SW480 (cell line): ENCODE data around the gene RGL1.
A peak's percentile ranks its signal among the peaks of the same experiment; 100 is the strongest.
"Not testable (repeated sequence)": the region's sequence is repeated elsewhere in the genome, so short reads cannot be mapped to it uniquely, and the experiment has no call there.

Experiments used
- DNase-seq: peaks from one replicate; pipeline ENCODE4 v3.0.0-alpha.2; 2016; ENCODE audit warnings: low spot score

Gene RGL1

DNA sequence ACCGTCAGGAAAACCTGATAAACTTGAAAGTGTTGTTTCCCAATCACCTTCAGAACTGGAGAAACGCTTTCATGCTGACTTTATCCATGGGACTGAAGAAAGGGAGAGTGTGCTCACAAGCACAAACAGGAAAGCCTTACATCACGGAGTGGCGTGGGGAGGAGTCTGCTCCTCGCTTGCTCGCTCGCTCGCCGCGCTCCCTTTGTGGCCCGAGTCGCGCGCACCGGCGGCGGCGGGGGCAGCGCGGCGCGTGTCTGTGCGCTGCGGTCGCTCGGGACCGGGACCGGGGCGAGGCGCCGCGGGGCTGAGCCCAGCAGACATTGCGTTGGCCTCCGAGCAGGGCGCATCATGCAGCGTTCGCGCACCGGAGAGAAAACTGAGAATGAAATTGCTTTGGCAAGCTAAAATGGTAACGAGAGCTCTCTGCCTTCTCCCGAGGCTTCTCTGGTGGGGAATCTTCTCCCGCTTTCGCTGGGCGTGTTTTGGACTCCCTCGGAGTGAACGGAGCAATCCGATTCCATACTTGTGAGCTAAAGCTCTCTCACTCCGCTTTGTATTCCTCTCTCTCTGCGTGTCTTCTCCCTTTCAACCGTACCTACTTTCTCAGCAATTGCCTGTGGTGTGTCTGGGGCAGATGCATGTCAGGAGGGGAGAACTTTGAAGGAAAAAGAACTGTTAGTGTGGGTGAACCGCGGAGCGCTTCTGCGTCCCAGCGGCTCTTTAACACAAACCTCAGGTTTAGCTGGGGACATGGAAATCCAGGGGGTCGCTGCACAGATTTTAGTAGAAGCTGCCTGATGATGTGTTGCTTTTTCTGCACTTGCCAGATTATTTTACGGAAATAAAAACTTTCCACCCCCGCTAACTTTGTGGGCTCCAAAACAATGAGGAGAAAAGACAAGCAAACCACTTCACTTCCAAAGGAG is at the start of gene RGL1:
Gene RGL1 (plus strand): TSS at position 205 of the 926 bp plus-strand sequence. CDS start 178 bp downstream, at position 383.
- DNase-seq = peak; percentile 72

DNA sequence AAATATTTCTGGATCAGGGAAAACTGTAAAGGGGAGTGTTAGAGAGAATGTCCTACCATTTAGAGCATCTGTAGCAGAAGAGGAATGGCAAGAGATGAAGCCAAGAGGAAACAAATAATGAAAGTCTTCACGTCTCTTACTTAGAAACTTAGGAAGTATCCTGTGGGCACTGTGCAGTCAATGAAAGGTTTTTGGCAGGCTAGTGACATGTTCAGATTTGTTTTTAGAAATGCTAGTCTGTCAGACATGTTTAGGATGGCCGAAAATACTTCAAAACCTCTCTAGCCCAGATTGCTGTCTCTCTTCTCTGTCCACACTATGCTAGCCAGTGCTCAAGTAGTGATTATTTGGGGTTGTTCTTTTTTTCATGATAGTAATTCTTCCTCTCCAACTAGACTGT is 48.6 kb upstream of the RGL1 start:
- no peak for DNase-seq

- DNase-seq = no peak
Observed at GRCh38 chr1:183757061-183757460, 47.9 kb upstream of the RGL1 start.

- no peak for DNase-seq
Observed at GRCh38 chr1:183758913-183759312, 46.0 kb upstream of the RGL1 start.

DNA sequence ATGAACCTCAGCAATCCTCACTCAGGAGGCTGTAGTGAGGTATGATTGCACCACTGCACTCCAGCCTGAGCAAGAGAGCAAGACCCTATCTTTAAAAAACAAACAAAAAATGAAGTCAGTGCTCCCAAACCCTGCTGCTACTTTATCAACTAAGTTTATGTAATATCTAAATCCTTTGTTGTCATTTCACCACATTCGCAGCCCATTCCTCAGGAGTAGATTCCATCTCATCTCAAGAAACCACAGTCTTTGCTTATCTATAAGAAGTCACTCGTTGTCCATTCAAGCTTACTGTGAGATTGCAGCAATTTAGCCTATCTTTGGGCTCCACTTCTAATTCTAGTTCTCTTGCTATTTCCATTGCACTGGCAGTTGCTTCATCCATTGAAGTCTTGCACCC is 44.3 kb upstream of the RGL1 start:
- DNase-seq = no peak

GRCh38 chr1:183761871-183762270 is 43.0 kb upstream of the RGL1 start:
- no peak for DNase-seq

- DNase-seq = not testable (repeated sequence)
Observed at GRCh38 chr1:183762856-183763255, 42.1 kb upstream of the RGL1 start.

GRCh38 chr1:183764981-183765380 is 39.9 kb upstream of the RGL1 start:
- DNase-seq = no peak

DNA sequence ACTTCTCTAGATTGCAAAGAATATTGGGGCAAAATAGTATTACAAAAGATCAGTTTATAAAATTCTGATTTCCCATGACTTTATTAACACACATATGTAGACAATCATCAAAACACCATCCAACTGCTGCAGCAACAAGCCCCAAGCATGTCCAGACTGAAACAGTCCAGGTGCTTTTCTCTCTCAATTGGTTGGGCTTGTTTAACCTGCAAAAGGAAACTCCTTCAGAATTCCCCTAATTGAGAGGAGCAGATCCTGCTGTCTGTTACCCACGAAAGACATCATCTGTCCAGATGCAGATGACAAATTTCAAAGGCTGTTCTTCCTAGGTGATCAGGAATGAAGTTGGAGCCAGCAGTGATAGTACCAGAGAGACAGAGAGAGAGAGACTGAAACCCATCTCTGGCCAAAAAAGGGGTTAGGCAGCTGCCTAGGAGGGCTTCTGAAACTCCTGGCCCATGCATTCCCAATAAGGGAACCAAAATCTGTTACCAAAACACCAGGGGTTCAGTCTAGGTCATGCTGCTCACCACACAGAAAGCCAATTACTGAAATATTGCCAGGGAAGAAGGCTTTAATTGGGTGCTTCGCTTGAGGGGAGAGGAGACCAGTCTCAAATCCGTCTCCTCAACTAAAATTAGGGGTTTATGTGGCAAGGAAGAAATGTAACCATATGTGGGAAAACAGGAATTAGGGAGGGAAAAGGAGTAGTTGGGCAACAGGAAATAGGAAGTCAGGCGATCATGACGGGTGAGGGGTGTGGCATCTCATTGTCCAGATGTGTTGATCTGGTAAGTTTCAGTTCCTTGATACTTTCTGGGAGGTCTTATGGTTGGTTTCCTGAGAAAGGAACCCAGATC is 34.7 kb upstream of the RGL1 start:
- DNase-seq = no peak

- DNase-seq = no peak
Observed at GRCh38 chr1:183770816-183771128, 34.1 kb upstream of the RGL1 start.

GRCh38 chr1:183773482-183774274 is 31.2 kb upstream of the RGL1 start:
- DNase-seq = no peak

DNA sequence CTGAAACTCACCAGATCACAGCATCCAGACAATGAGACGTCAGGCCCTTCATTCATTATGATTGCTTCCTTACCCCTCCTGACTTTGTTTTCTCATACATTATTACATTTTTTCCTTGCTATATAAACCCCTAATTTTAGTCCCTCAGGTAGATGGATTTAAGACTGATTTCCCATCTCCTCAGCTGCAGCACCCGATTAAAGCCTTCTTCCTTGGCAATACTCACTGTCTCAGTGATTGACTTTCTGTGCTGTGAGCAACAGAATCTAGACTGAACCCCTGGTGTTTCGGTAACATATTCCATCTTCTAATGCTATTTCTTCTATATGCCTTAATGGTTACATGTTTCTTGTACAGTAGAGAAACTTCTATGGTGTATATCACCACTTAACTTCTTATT is 30.0 kb upstream of the RGL1 start:
- DNase-seq = no peak

GRCh38 chr1:183776731-183777130 is 28.2 kb upstream of the RGL1 start:
- DNase-seq = no peak

- DNase-seq = no peak
Observed at GRCh38 chr1:183777328-183777727, 27.6 kb upstream of the RGL1 start.

GRCh38 chr1:183778045-183778444 is 26.9 kb upstream of the RGL1 start:
- DNase-seq = no peak

DNA sequence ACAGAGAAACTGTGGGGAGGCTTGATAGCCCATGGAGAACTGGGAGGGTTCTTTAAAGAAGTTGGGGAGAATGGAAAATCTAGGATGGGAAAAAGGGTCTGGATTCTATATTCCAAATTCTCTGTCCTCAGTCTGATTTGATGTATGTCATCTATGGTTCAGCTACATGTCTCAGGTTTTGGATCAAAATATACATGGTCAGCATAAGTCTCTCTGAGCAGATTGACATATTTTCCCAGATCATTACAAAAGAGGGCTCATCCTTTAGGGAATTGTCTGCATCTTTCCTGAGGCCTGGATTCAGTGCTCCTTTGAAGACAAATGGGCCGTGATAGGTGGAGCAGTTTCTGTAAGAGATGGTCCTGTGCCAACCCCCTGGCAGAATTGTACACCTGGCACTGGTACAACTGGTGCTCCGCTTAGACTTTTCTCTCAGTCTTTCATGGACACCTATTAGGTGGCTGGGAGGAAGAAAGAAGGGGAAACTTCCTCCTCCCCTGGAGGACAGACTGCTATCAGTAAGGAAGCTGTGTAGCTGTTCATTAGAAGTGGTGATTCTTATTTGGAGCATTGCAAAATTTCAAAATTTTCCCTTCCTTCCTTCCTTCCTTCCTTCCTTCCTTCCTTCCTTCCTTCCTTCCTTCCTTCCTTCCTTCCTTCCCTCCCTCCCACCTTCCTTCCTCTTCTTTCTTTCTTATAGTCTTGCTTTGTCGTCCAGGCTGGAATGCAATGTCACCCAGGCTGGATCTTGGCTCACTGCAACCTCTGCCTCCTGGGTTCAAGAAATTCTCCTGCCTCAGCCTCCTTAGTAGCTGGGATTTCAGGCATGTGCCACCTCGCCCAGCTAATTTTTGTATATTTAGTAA is 26.1 kb upstream of the RGL1 start:
- DNase-seq = no peak

DNA sequence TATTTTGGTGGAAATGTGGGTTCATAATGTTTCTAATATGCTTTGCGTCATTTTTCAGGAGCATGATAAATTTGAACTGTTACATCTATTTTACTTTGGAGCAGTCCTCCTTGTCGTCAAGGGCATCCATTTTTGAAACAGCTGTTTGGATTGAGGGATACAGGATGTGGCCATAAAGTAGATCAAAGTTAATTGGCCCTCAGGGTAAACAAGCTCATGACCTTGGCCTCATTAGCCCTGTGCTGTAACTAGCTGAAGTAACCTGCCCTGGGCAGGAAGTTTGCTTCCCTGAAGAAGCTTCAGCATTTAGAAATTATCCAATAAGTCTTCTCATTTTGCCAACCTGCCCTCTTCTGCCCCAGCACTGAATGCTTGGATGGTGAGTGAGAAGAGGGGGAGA is 24.8 kb upstream of the RGL1 start:
- peak; percentile 22 for DNase-seq

DNA sequence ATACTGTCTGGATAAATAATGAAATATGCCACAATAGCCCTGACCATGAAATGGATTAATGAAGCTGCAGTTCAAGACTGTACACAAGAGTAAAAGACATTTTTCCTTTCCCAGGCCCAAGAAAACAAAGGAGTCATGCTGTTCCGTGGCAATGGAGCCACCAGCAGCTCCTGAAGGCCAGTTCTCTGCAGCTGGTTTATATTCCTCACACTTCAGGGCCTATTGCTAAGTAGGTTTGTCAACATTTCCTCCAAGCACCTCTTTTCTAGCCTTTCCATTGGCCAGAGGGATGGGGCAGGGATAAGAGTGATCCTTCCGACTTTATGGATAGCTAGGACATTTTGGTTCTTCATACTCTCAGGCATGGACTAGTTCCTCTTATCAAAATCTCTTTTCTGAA is 24.2 kb upstream of the RGL1 start:
- DNase-seq = no peak

DNA sequence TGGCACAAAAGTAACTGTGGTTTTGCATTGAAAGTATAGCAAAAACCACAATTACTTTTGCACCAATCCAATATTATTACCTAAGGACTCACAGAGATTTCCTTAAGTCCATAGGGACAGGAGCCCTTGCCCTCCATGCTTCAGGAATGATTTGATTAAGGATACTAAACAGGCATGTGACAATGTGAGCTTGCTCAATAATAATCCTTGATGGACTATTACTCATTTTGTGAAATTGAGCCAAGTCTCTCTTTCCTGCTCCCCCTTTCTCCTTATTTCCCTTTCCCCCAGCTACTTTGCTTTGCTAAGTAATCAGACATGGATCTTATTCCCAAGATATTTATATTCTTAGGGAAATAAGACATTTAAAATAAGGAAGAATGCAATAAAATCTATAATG is 21.6 kb upstream of the RGL1 start:
- no peak for DNase-seq

- DNase-seq = no peak
Observed at GRCh38 chr1:183783767-183784637, 20.9 kb upstream of the RGL1 start.
